H1 (cell line): ENCODE data around the gene OR4K2. TPM values are rescaled to one million over a fixed set of nuclear protein-coding genes. Genes with fewer than 3 reads are reported as not detected.

Experiments
- CTCF ChIA-PET: fragments of 300-600 bp; sonication (Branson Sonifier 250); formaldehyde crosslinking; loops from one replicate; lab custom pipeline; 2021; ENCODE audit not compliant: partially characterized antibody; lab: Charles Lee
- POLR2A ChIA-PET: fragments of 300-600 bp; sonication (Branson Sonifier 250); formaldehyde crosslinking; loops from one replicate; lab custom pipeline; 2021; ENCODE audit warnings: inconsistent platforms; ENCODE audit not compliant: partially characterized antibody; lab: Charles Lee
- DNase-seq, 2 experiments: peaks; one replicate each; pipeline versions ENCODE4 v3.0.0 to v3.0.0-alpha.2; 2010 to 2022; ENCODE audit warnings: low spot score in 2 of 2, low read depth in 1 of 2, mixed read lengths in 1 of 2
- FAIRE-seq: peaks from 2 replicates; lab custom pipeline; 2011; peaks lifted over from hg19 to GRCh38; lab: Jason Lieb, UNC
- H2AFZ ChIP-seq: 2 replicates; pipeline ENCODE4 v1.8.1; 2012; ENCODE audit warnings: low read length, inconsistent platforms
- H2AK5ac ChIP-seq: 2 replicates; pipeline ENCODE4 v1.6.1; 2013; ENCODE audit warnings: low read depth, low read length
- H2BK120ac ChIP-seq: replicated peaks from 2 replicates; pipeline ENCODE3; 2013; ENCODE audit warnings: low read depth, low read length, inconsistent platforms
- H2BK12ac ChIP-seq: 2 replicates; pipeline ENCODE4 v1.6.1; 2013; ENCODE audit warnings: low read depth, low read length
- H2BK15ac ChIP-seq: 2 replicates; pipeline ENCODE4 v1.6.1; 2013; ENCODE audit warnings: low read length
- H2BK20ac ChIP-seq: 2 replicates; pipeline ENCODE4 v1.6.1; 2013; ENCODE audit warnings: low read length
- H2BK5ac ChIP-seq: 2 replicates; pipeline ENCODE4 v1.6.1; 2013; ENCODE audit warnings: low read depth, low read length
- H3K14ac ChIP-seq: 2 replicates; pipeline ENCODE4 v1.6.1; 2013; ENCODE audit warnings: inconsistent platforms; ENCODE audit not compliant: insufficient read length
- H3K18ac ChIP-seq: 2 replicates; pipeline ENCODE4 v1.6.1; 2013; ENCODE audit warnings: low read length; ENCODE audit errors: extremely low read depth
- H3K23ac ChIP-seq: 2 replicates; pipeline ENCODE4 v1.6.1; 2013; ENCODE audit warnings: inconsistent platforms; ENCODE audit not compliant: insufficient read length
- H3K23me2 ChIP-seq: 2 replicates; pipeline ENCODE4 v1.6.1; 2013; ENCODE audit warnings: low read depth, low read length
- H3K27ac ChIP-seq: 2 replicates; pipeline ENCODE4 v1.6.1; 2011; ENCODE audit warnings: low read depth, low read length, inconsistent platforms
- H3K27me3 ChIP-seq, 4 experiments: replicated peaks in 1 of 4; 1 replicate in 1 of 4; 2 replicates in 3 of 4; pipeline versions ENCODE4 v1.6.1 to v1.8.1; 2011 to 2013; ENCODE audit warnings: low read length in 3 of 4, mild to moderate bottlenecking in 3 of 4, inconsistent platforms in 2 of 4, mixed read lengths in 2 of 4, moderate library complexity in 1 of 4; ENCODE audit not compliant: control insufficient read depth in 3 of 4, insufficient read depth in 3 of 4; ENCODE audit errors: extremely low read depth in 1 of 4
- H3K36me3 ChIP-seq, 4 experiments: 2 replicates each; pipeline versions ENCODE4 v1.6.1 to v1.8.1; 2011 to 2013; ENCODE audit warnings: mild to moderate bottlenecking in 4 of 4, low read length in 3 of 4, moderate library complexity in 2 of 4, control low read depth in 1 of 4, inconsistent platforms in 1 of 4; ENCODE audit not compliant: insufficient read depth in 4 of 4, control insufficient read depth in 2 of 4
- H3K4ac ChIP-seq: replicated peaks from 2 replicates; pipeline ENCODE3; 2013; ENCODE audit warnings: low read length, low read depth, mixed read lengths, inconsistent platforms; ENCODE audit not compliant: insufficient read length
- H3K4me1 ChIP-seq, 4 experiments: replicated peaks in 1 of 4; 1 replicate in 1 of 4; 2 replicates in 3 of 4; pipeline versions ENCODE4 v1.6.1 to v1.8.1; 2011 to 2013; ENCODE audit warnings: low read length in 3 of 4, inconsistent platforms in 2 of 4, mixed read lengths in 1 of 4; ENCODE audit not compliant: insufficient read depth in 4 of 4, control insufficient read depth in 3 of 4
- H3K4me2 ChIP-seq, 2 experiments: 2 replicates each; pipeline versions ENCODE4 v1.6.1 to v1.8.1; 2011 to 2013; ENCODE audit warnings: low read depth in 2 of 2, low read length in 2 of 2, control low read depth in 1 of 2, inconsistent platforms in 1 of 2, mild to moderate bottlenecking in 1 of 2; ENCODE audit not compliant: insufficient read depth in 1 of 2
- H3K4me3 ChIP-seq, 4 experiments: fragments of 200-600, 300-600 bp in 1 of 4; sonication (generic), shearing (Covaris generic), sonication (Bioruptor Twin) in 1 of 4; 2 replicates each; pipeline versions ENCODE4 v1.5.1 to v1.8.1; 2011 to 2016; ENCODE audit warnings: low read length in 4 of 4, low read depth in 3 of 4, control low read depth in 2 of 4, inconsistent platforms in 2 of 4, mild to moderate bottlenecking in 2 of 4, mixed read lengths in 1 of 4, moderate library complexity in 1 of 4; ENCODE audit not compliant: insufficient read depth in 2 of 4; ENCODE audit errors: extremely low read depth in 1 of 4
- H3K56ac ChIP-seq: replicated peaks from 2 replicates; pipeline ENCODE3; 2013; ENCODE audit warnings: low read depth, mild to moderate bottlenecking, mixed read lengths, low read length, inconsistent platforms; ENCODE audit not compliant: insufficient read length
- H3K79me1 ChIP-seq: 2 replicates; pipeline ENCODE4 v1.6.1; 2013; ENCODE audit warnings: low read depth, low read length, control low read depth
- H3K79me2 ChIP-seq, 2 experiments: 2 replicates each; pipeline versions ENCODE4 v1.6.1 to v1.8.1; 2012 to 2013; ENCODE audit warnings: low read length in 2 of 2, mild to moderate bottlenecking in 2 of 2, inconsistent platforms in 1 of 2; ENCODE audit not compliant: insufficient read depth in 2 of 2, control insufficient read depth in 1 of 2
- H3K9ac ChIP-seq, 4 experiments: replicated peaks in 1 of 4; 1 replicate in 1 of 4; 2 replicates in 3 of 4; pipeline versions ENCODE4 v1.6.1 to v1.8.1; 2011 to 2013; ENCODE audit warnings: low read depth in 3 of 4, low read length in 3 of 4, control low read depth in 2 of 4, mild to moderate bottlenecking in 2 of 4, moderate library complexity in 2 of 4, inconsistent platforms in 1 of 4; ENCODE audit errors: extremely low read depth in 1 of 4
- H3K9me3 ChIP-seq, 2 experiments: 2 replicates each; pipeline versions ENCODE4 v1.6.1 to v1.8.1; 2012 to 2013; ENCODE audit warnings: mild to moderate bottlenecking in 2 of 2, moderate library complexity in 2 of 2, control low read depth in 1 of 2, inconsistent platforms in 1 of 2, low read depth in 1 of 2, low read length in 1 of 2, mixed read lengths in 1 of 2; ENCODE audit not compliant: insufficient read depth in 2 of 2
- H4K20me1 ChIP-seq, 2 experiments: replicated peaks in 1 of 2; 2 replicates each; pipeline versions ENCODE3 to v1.8.1; 2011 to 2013; ENCODE audit warnings: inconsistent platforms in 2 of 2, low read length in 2 of 2, mild to moderate bottlenecking in 1 of 2; ENCODE audit not compliant: insufficient read depth in 2 of 2, control insufficient read depth in 1 of 2
- H4K5ac ChIP-seq: 2 replicates; pipeline ENCODE4 v1.6.1; 2013; ENCODE audit warnings: low read length, low read depth, mixed read lengths, inconsistent platforms; ENCODE audit not compliant: insufficient read length
- H4K8ac ChIP-seq: 2 replicates; pipeline ENCODE4 v1.8.0; 2013; ENCODE audit warnings: mild to moderate bottlenecking, moderate library complexity, low read length, inconsistent platforms; ENCODE audit not compliant: insufficient read depth; ENCODE audit errors: extremely low read depth
- H4K91ac ChIP-seq: replicated peaks from 2 replicates; pipeline ENCODE3; 2013; ENCODE audit warnings: low read length, mixed read lengths, inconsistent platforms; ENCODE audit not compliant: insufficient read length
- GTF2F1 ChIP-seq: IDR thresholded peaks from 2 replicates; pipeline ENCODE4 v1.6.1; 2012; ENCODE audit warnings: low read depth, low read length, improper control_type of control experiment, borderline replicate concordance
- RNF2 ChIP-seq: fragments of 200-900, 300-1000 bp; sonication (generic); IDR thresholded peaks from 2 replicates; pipeline ENCODE4 v1.7.1; 2016; ENCODE audit warnings: borderline replicate concordance, low read depth, mild to moderate bottlenecking, antibody characterized with exemption, low read length; ENCODE audit not compliant: poor library complexity, severe bottlenecking; ENCODE audit errors: missing control alignments
- polyA plus RNA-seq, 7 experiments: library from polyadenylated mRNA; depleted of rRNA in 3 of 7; stranded (reverse) in 5 of 7; unstranded in 2 of 7; fragments of >200 nt in 5 of 7; fragments of 200-250 nt in 2 of 7; gene quantifications; 1 replicate in 5 of 7; 2 replicates in 1 of 7; 4 replicates in 1 of 7; pipeline versions ENCODE4 v1.2.1 to v1.2.3, GENCODE V29; 2011 to 2013; ENCODE audit warnings: missing spikeins in 2 of 7, mixed read lengths in 2 of 7
- total RNA-seq: library from RNA; stranded (reverse); fragmentation: NEBNext Ultra II Directional; extraction: Animal tissue kit (Norgen Biotek cat#: 25700); gene quantifications from 2 replicates; pipeline ENCODE4 v1.2.1, GENCODE V29; 2021

The OR4K2 gene
- total and polyA plus RNA-seq, 2 of the 8 experiments (the other 6 are each of a cell fraction or from before 2014, with no cell fraction given): not detected

DNA sequence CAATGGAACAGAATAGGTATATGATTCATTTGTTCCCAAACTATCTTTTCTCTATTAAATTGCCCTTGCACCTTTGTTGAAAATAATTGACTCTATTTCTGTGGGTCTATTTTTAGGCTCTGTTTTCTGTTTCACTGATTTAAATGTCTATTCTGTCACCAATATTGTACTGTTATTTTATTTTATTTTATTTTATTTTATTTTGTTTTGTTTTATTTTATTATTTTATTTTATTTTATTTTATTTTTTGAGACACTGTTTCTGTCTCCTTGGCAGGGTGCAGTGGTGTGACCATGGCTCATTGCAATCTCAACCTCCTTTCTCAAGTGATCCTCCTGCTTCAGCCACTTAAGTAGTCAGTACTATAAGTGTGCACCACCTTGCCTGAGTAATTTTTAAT is 36.5 kb upstream of the OR4K2 start:
- H3K23ac ChIP-seq: no peak overlapping the region
- H3K23me2 ChIP-seq: no peaks in the 10 kb centered on the region
- H3K56ac ChIP-seq: no peak overlapping the region
- H2BK120ac ChIP-seq: no peak overlapping the region
- TF ChIP-seq RNF2: no peak
- no peak for TF ChIP-seq GTF2F1
- H2BK20ac ChIP-seq: no peak overlapping the region
- H3K4ac ChIP-seq: no peak overlapping the region
- no peak overlapping the region for H2BK5ac ChIP-seq
- H3K4me2 ChIP-seq: no peak overlapping the region
- no peak overlapping the region for H4K91ac ChIP-seq
- no peak overlapping the region for H3K9ac ChIP-seq
- no peak overlapping the region for H4K5ac ChIP-seq
- no peak overlapping the region for H2BK15ac ChIP-seq
- H4K20me1 ChIP-seq: no peaks in the 10 kb centered on the region
- H3K18ac ChIP-seq: no peak overlapping the region
- H3K14ac ChIP-seq: no peak overlapping the region
- H2AFZ ChIP-seq: no peak overlapping the region
- no peak overlapping the region for H3K27ac ChIP-seq
- H2AK5ac ChIP-seq: no peak overlapping the region
- H3K36me3 ChIP-seq: no peaks in the 10 kb centered on the region
- H3K4me3 ChIP-seq: no peak overlapping the region
- no peak overlapping the region for H4K8ac ChIP-seq
- H3K79me2 ChIP-seq: no peaks in the 10 kb centered on the region
- H2BK12ac ChIP-seq: no peak overlapping the region
- ChIA-PET CTCF (no interaction called here), POLR2A (no interaction called here)
- H3K4me1 ChIP-seq: no peaks in the 10 kb centered on the region
- no peaks in the 10 kb centered on the region for H3K27me3 ChIP-seq
- no peak for DNase-seq
- H3K9me3 ChIP-seq: peaks cover 30 to 40% of the 10 kb centered on the region in 2 experiments
- H3K79me1 ChIP-seq: no peaks in the 10 kb centered on the region
- no peak for FAIRE-seq
